SW 1271 (cell line): ENCODE results near the gene SPAG16.
A peak's percentile ranks its signal among the peaks of the same experiment; 100 is the strongest.
"Not testable (repeated sequence)": the region's sequence is repeated elsewhere in the genome, so short reads cannot be mapped to it uniquely, and the experiment has no call there.

Source experiments
- DNase-seq, 2 experiments: peaks; one replicate each; lab custom pipeline; 2025; lab: John Stamatoyannopoulos, UW

The SPAG16 gene

DNA sequence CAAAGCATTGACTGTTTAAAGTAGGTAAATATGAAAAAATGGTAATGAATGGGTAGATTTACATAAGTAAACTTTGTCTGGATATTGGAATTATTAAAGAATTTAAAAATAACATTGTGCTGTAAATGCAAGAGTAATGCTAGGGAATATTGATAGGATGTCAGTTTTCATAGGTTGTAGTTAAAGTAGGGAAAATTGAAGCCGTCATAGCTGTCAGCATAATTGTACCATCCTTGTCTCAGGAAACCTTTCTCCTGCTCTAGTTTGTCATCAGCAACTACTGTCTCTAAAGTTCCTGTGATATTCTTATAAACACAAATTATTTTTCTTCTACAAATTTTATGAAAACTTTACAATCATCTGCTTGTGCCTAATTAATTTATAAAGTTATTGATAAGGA, 10.1 kb upstream of the SPAG16 start:
- no peak for DNase-seq

DNA sequence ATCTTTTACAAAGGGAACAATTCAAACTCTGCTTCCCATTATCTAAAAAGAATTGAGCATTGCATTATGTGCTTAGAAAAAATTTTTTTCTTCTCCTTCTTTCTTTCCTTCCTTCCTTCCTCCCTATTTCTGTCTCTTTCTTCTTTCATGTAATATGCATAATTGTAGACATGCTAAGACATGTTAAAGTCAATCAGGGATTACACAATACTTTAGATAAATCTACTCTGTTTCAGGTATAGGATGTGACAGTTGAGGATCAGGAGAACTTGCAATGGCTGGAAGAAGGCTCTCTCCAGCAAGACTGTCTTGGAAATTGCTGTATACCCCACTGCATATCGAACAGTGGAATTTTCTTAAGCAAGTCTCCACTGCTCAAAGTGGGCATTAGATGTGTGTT, 9.0 kb upstream of the SPAG16 start:
- no peak for DNase-seq

DNA sequence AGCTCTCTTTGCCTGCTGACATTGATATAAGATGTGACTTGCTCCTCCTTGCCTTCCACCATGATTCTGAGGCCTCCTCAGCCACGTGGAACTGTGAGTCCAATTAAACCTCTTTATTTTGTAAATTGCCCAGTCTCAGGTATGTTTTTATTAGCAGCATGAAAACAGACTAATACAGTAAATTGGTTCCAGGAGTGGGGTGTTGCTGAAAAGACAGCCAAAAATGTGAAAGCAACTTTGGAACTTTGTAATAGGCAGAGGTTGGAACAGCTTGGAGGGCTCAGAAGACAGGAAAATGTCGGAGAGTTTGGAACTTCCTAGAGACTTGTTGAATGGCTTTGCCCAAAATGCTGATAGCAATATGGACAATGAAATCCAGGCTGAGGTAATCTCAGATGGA, 7.1 kb upstream of the SPAG16 start:
- not testable (repeated sequence) for DNase-seq

DNA sequence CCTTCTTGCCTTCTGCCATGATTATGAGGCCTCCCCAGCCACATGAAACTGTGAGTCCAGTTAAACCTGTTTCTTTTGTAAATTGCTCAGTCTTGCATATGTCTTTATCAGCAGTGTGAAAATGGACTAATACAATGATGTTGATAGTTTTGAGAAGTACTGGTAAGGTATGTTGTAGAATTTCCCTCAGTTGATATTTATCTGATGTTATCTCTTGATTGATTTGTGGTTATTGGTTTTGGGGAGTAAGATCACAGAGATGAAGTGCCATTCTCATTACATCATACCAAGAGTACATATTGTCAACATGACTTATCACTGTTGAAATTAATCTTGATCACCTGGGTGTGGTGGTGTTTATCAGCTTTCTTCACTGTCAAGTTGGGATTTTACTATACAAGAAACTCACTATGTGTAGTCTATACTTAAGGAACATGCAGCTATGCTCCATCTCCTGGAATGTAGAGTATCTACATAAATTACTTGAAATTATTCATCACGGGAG, 5.1 kb upstream of the SPAG16 start:
- DNase-seq: no peak

DNA sequence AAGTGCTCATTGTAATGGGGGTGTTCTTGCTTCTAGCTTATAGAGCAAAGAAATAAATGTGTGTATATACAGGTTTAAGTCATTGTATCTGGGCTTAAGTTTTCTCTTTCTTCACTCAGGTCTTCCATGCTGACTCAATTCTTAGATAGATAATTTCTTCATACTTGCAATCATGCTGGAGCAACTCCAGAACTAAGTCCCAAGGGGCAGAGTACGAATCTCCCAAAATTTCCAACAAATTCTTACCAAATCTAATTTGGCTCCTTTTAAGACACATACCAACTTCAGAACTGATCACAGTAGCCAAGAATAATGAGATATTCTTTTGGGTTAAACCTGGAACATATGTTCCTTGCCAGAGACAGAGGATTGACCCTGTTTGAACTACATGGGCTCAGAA, 4.3 kb upstream of the SPAG16 start:
- no peak for DNase-seq

DNA sequence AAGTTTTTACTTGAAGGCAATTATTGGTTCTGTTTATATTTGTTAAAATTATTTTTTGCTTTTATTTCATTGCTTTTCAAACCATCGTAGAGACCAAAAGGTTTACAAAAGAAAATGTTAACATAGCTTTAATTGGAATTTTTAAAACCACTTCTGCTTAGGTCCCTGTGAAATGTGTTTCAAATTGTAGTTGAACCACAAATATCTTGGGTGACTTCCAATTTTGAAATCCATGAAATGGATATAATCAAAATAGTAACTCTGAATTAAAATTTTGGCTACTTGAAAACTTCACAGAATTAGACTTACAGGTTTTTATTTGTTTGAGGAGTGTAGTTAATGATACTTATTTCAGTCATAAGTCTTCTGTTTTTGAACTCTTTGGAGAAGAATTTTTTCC, 3.1 kb upstream of the SPAG16 start:
- no peak for DNase-seq

DNA sequence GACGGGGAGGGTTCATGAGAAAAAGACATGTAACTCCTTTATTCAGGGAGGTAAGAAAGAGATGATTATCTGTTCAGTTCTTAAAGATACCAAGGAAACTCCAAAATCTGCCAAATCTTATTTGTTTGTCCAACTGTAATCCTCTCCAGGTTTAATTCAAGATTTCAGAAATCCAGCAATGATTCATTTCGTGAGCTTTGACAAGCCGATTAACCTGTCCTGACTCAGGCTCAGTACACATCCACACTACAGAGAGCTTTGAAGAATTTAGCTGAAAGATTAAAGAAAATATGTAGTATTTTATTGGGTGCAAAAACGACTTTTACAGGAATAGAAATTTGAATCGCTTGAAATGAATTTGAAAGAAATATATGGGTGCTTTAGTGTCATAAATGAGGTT, 1.1 kb downstream of the SPAG16 start:
- no peak for DNase-seq

DNA sequence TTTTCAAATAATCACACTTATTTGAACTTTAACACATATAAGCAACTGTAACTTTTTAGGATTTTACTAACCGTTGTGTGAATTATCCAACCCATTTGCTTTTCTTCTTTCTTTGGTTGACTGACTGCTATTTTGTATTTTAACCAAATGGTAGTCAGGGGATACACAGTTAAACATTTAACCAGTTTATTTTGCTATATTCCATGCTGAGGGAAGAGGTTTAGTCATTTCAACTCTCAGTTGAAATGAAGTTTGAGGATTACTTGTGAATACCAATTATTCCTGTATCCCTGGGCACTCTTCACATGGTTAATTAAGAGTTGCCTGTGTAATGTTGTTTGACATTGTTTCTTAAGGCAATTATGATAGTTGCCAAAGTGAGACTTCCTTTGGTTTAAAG, 1.9 kb downstream of the SPAG16 start:
- DNase-seq: no peak

DNA sequence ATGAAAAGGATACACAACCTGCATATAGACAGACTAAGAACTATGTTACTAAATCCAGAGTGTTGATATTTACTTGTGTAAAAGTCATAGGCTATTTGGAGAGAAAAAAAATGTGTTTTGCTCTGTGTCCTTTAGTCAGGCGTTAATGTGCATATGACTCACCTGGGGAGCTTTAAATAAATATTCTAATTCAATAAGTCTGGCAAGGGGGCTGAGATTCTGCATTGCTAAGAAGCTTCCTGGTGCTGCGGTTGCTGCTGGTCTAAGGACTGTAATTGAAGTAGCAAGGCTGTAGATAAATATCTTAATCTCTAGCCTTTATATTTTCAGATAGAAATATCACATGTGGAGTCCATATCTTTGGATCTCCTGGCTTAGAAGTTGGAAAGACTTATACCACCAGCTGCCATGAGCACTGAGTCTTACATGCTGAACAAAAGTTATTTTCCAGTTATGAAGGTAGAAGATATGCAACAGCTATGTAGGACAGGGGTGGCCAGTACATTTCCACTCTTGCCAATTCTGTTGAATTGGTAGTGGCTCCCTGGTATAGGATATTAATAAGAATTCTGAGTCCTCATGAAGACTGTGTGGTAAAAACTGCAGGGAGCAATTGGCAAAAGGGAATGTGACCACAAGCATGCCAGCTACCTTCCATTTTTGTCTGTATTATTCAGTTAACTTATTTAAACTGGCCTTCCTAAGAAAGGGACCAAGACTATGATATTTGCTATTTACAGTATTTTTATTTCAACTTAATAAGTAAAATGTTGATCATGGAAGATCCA, 4.8 kb downstream of the SPAG16 start:
- DNase-seq: no peak

DNA sequence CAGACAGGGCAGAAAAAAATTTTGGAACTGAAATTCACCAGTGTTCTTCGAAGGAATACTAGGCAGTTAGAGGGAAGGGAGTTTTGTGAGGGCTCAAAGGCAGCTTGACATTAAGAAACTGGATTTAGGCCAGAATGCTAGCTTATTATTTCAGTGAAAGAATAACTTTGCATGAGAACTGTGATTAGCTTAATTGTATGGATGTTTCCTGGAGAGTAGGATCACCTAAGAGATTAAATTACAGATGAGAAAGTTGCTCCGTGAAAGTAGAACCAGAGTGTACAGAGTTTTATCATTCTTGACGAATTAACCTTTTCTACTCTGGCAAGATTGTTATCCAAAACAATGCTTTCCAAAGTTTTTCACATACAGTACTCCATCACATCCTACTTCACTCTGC, 6.2 kb downstream of the SPAG16 start:
- DNase-seq: no peak

DNA sequence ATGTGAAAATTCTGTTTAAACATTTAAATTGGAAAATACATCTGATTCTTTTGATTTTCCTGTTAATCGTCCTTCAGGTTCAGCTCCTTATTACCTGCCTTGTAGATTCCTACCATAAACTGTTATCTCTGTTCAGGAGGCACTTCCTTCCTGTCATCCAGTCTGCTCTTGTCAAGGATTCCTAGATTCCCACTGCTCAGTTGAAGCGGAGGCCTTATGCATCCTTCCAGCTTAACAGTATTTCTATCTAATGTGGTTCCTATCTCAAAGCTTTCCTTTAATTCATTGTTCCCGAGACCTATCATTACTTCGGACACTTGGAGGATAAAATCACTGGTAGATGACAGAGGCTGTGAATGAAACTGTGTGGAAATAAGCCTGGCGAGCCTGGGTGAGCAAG, 12.0 kb downstream of the SPAG16 start:
- DNase-seq: no peak

DNA sequence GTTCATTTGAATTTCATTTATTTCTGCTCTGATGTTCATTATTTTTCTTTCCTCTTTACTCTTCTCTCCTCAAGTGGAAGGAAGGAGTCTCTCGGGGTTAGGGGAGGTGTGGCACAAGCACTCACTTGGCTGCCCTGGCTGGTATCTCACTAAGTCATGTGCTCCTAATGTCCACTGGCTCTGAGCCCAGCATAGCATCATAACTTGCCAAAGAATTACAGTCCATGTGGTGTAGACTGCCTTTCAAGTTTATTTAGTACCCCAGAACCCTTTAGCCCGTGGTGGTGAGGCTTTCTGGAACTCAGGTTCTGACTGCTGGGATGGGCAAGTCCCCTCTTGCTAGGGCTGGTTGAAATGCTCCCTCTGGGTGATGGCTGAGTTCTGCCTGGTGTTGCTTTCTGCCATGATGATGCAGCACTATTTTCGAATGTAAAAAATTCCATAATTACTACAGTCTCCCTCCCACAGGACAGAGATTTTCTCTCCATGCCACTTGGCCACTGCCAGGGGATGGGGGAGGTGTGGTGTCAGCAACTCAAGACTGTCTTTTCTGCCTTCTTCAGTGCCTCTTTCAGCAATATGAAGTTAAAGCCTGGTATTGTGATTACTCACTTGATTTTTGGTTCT, 22.2 kb downstream of the SPAG16 start:
- no peak for DNase-seq

DNA sequence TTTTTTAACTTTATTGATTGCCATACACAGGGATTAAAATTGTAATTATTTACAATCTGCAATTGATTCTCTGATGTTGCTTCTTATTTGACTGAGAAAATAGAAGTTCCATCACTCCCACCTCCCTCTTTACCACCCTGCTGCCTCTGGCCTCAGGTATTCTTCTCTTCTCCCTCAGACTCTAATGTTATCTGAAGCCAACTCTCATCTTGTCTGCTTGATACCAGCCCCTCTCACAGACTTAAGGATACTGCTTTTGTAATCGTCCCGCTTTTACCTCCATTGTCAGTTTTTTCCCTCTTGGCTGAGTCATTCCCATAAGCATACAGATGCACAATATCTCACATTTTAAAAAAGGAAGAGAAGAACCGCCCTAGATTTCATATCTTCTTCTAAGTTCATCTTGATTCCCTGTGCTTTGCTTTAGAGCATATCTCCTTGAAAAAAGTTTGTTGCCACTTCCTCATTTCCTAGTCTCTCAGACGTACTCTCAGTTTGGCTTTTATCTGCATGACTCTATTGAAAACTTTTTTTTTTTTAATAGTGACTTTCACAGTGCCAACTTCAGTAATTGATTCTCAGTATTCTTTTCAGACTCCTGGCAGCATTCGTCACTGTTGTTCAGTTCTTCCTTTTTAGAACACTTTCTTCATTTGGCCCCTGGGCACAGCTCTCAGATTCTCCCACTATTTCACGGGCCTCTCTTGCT, 31.1 kb downstream of the SPAG16 start:
- DNase-seq: no peak

DNA sequence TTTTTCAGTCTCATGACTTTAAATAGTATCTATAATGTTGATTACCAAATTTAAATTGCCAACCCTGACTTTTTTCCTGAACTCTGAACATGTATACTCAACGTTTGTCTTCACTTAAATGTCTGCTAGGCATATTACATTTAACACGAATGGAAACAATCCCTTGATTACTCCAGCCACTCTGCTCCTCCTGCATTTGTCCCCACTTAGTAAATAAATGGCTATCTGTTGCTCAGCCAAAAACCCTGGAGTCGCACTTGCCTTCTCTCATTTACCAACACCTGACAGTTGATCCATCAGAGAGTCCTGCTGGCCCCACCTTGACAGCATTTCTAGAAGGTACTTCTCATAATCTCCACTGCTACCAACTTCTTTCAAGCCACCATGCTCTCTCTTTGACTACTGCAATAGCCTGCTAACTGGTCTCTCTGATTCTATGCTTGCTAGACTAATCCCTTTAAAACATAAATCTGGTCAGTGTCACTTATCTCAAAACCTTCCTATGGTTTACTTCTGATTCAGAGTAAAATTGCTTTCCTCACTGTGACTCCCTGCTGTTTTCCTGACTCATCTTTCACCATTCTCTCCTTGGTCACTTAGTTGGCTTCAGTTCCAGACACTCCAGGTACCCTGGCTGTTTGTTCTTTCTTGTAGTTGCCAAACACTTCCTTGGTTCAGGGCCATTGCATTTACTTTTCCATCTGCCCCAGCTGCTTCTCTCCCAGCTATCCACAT, 31.9 kb downstream of the SPAG16 start:
- DNase-seq: peak in 1 of 2 experiments; percentile 45

DNA sequence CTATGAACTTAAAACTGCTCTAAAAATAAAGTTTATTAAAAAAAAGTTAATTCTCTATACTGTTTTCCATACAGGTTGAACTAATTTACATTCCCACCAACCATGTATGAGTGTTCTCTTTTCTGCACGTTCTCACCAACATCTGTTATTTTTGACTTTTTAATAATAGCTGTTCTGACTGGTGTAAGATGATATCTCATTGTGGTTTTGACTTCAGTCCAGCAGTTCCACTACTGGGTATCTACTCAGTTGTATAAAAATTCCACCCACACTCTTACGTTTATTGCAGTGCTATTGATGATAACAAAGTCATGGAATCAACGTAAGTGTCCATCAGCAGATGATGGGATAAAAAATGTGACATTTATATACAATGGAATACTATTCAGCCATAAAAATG, 33.7 kb downstream of the SPAG16 start:
- no peak for DNase-seq

DNA sequence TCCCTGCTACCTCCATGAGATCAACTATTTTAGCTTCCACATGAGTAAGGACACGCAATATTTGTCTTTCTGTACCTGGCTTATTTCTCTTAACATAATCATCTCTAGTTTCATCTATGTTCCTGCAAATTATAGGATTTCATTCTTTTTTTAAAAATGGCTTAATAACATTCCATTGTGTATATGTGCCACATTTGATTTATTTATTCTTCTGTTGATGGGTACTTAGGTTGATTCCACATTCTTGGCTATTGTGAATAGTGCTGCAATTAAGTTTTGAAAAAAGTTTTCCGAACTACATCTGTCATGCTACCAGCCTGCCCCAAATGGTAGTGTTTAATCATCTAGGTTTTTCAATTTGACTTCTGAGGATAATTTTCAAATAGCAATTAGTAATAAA, 36.3 kb downstream of the SPAG16 start:
- no peak for DNase-seq

DNA sequence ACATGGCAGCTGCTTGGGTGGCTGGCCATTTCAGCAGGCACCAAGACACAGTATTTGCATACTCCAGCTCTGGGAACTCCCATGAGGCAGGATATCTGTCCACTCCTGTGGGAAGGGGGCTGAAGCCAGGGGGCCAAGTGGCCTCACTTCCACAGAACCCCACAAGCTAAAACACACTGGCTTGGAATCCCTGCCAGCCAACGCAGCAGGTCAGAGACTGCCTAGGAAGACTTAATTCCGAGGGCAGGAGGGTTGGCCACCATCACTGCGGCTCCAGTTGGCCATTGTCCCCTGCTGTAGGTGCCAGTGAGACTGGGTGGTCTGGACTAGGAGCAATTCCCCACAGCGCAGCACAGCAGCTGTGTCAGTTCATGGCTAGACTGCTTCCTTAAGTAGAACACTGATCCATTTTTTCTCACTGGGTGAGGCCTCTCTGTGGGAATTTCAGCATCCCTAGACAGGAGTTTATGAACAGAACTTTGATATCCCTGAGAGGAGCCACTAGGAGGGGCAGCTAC, 52.0 kb downstream of the SPAG16 start:
- DNase-seq: no peak

DNA sequence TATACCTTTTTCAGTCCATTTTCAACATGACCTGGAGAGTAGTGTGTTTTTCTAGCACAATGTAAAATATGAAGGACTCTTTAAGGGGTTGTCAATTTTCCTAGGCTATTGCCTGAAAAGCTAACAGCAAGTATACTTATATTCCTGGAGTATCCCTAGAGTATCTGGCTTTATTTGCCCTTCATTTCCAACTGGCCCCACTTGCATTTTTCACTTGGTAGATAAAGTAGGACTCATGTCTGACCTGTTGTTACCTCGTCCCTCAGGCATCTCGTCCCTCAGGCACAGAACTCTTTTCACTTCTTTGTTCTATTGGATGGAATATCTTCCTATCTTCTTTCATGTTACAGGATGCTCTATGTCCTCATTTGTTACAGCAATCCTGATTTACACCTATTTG, 69.2 kb downstream of the SPAG16 start:
- no peak for DNase-seq

DNA sequence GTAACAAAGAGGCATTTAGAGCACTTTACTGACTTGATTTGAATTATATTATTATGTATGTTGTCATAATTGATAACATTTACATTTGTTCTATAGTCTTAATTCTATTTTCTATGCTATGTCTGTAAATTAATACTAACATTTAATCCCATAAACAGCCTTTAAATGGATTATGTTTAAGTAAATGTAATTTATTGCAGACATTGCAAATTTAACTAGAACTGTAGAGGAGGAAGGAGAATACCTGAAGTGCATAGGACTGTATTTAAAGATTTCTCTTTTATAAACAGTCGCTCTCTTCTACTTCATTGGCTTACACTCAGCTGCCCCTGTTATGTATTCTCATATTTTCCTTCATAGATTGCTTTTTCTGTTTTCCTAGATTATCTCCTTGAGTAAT, 92.4 kb downstream of the SPAG16 start:
- no peak for DNase-seq

DNA sequence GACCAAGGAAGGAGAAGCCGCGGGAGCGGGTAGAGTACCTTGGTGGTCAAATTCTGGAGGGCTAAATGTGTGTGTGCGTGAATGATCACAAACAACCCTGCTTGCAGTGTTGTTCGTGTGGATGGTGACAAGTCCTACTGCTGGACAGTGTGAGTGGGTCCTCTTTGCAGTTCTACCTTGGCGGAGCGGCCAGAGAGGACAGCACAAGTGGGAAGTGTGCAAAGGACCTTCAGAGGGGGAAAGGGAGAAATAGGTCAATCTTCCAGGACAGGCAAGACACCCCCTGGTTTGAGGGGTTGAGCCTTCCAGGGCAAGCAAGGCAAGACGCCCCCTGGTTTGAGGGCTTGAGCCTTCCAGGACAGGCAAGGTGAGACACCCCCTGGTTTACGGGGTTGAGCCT, 122.8 kb downstream of the SPAG16 start:
- not testable (repeated sequence) for DNase-seq

DNA sequence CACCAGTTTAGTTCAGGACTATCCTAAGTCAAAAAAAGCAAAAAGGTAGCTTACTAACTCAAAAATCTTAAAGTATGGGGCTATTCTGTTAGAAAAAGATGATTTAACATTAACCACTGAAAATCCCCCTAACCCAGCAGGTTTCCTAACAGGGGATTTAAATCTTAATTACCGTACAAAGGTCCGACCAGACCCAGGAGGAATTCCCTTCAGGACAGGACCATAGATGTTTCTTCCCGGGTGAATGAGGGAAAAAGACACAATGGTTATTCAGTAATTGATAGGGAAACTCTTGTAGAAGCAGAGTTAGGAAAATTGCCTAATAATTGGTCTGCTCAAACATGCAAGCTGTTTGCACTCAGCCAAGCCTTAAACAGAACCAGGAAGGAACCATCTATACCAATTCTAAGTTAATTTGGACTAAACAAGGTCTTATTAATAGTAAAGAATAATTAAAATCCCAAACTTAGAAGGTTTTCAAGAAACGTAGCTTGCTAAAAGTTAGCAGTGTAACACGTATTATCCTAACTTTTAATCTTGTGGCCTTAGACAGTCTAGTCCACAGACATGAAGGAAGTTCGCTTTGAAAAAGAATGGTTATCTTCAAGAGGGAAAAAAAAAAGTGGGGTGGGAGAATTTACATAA, 124.3 kb downstream of the SPAG16 start:
- not testable (repeated sequence) for DNase-seq

DNA sequence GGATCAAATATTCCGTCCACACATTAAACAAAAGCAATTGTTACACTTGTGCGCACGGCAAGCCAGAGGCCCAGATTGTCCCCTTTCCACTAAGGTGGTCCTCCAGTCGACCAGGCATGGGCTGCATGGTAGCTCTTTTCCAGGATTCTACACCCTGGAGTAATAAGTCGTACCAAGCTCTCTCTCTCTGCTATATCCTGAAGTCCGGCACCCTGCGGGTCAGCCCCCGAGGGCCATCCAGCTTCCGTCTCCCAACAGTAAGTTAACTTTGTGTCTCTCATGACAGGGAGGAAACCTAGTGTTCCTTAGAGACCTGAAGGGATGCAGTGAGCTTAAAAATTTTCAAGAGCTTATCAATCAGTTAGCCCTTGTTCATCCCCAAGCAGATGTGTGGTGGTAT, 126.4 kb downstream of the SPAG16 start:
- DNase-seq: not testable (repeated sequence)
